IPS-NIHi7 (cell line): ENCODE measurements around the gene TOMT.

Experiments
- DNase-seq: peaks from one replicate; pipeline ENCODE4 v3.0.0; 2012; ENCODE audit warnings: mixed read lengths; ENCODE audit errors: extremely low spot score

The TOMT gene

DNA sequence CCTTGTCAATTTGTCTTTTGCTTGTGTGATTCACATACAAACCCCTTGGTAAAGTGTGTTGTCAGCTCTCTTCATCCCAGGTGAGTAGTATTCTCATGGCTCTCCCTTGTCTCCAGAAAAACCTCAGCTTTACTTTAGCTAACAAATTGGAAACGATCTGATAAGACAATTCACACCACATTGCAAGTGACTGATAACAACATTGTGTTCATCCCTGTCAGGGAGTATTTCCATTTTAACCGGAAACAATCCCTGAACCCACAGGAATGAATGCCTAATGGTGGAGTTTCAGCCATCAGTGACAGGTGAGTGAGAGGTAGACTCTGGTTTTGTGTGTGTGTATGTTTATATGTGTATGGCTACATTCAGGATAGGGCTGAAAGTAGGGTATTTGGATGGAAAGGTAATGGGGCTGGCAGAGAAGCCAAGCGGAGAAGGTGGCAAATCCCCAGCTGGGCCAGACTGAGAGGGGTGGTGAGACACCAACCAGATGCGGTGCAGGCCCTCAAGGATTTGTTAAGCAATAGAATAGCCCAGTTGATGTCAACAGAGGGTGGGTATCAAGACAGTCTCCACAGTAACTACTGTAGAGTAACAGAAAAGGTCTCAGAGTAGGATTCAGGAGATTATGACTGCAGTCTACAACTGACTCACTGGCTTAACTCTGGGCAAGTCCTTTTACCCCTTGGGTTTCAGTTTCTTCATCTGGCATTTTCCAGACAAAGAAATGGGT, 17.5 kb upstream of the TOMT start:
- no peak for DNase-seq

DNA sequence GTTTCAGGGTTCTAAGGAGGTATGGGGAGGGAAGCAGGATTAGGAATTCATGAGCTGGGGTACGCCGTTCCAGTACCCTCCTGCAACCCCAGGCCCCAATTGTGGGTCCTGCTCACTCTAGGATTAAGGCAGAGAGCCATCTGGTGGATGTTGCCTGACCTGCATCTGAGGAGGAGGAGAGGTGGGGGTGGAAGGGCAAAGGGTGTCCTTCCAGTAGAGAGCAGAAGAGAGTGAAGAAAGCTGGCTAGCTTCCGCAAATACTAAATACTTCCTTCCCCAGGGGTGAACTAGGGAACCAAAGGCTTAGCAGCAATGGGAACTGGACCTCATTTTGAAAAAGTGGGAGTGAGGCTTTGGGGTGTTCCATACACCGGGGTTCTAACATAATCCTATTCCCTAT, 14.4 kb upstream of the TOMT start:
- DNase-seq: peak; percentile 88

DNA sequence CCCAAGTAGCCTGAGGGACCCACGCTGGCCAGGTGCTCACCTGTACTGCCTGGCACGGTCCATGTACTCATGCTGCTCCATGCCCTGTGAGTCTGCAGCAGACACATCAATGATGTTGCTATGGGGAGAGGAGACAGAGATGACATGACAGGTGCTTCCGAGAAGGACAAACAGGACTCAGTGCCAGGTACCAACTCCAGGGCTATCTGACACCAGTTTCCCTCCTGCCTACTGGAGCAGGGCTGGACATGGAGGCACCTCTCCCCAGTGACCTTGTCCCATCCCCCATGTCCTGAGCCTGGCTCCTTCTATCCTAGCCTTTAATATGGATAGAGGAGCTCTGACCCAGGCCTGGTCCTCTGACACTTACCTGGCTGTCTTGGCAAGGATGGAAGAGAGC, 7.0 kb upstream of the TOMT start:
- DNase-seq: no peak

DNA sequence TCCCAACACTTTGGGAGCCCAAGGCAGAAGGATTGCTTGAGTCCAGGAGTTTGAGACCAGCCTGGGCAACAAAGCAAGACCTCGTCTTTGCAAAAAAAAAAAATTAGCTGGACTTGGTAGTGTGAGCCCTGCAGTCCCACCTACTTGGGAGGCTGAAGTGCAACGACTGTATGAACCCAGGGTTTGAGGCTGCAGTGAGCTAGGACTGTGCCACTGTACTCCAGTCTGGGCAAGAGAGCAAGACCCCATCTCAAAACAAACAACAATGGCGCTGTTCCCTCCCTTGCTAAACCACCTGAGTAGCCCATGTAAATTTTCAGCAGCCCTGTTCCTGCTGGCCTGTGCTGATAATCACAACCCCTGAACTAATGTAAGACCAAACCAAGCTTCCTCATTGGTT, 5.7 kb upstream of the TOMT start:
- DNase-seq: no peak

DNA sequence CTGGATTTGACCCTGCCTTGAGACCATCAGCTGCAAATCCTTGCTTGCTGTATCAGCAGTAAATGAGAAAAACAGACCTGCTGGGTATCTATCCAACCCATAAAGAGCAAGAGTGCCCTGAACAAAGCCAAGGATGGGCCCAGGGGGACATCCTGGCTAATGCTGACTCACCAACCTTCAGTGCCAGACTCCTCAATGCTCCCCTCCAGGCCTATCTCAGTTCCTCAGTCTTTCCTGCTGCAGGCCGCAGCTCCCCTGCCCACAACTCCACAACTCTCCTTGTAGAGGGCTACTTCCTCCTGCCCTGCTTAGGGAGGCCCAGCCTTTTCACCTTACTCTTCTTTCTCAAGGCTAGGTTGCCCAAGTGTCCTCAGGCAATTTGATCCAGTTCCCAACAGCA, 5.3 kb upstream of the TOMT start:
- DNase-seq: no peak

DNA sequence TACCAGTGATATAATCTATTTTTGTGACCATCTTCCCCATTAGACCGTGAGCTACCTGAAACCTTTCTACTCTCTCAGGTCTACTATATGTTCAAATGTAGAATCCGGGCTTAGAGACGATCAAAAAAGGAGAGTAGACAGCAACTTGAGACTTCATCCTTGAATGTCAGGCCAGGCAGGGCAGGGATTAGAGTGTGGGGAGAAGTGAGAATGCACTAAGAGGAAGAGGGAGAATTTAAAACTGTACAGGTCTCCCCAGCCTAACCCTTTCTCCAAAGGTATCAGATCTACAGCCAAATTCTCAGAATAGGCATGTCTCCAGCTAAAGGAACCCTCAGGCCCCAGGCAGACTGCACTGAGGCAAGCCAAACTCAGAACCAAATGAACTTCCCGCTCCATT, 3.6 kb upstream of the TOMT start:
- no peak for DNase-seq

DNA sequence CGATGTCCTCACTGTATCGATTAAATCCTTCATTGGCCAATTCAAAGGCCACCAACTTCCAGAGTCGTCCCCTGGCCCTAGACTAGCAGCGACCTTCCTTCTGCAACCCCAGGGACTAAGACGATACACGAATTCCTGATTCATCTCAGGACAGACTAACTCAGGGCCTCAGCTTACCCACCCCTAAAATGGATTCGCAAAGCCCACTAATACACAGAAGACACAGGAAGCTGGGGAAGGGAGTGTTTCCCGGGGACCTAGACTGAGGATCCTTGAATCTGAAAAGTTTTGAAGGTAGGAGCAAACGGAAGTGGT, 3.1 kb upstream of the TOMT start:
- no peak for DNase-seq

DNA sequence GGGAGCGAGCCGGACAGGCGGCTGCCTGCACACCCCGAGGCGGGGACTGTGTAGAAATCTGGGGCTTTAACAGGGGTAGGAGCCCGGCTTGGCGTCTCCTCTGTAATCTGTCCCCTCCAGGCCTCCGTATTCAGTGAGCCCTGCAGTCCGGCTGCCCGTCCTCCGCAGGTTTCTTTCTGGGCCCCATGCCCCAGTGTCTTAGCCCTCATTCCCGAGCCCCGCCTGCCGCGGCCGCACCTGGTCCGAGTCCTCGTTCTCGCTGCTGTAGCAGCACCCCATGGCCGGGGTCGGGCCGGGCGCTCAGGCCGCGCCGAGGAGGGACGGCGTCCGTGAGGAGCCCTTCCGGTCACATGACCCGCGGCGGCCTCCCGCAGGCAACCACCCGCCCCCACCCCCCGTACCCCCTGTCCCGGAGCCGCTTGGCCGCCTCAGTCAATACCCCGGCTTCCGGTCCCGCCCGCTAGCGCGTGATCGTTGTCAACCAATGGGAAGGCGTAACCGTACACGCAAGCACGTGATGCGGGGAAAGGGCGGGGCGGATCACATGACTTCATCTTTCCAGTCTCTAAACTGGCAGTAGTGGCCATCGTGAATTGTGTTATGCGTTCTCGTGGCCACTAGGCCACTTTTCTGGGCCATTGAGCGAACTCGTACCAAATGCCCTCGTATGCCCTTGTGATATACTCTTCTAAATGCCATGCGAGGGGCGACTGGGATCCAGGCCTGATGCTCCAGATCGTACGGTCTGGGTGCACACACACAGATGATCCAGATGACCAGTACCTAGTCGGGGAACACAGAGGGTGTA, 2.6 kb upstream of the TOMT start, which contains the start of gene LAMTOR1:
TSS of gene LAMTOR1 (minus strand) at position 352 of the 808 bp plus-strand sequence. CDS start at position 279, 73 bp downstream.
- peak; percentile 97 for DNase-seq

DNA sequence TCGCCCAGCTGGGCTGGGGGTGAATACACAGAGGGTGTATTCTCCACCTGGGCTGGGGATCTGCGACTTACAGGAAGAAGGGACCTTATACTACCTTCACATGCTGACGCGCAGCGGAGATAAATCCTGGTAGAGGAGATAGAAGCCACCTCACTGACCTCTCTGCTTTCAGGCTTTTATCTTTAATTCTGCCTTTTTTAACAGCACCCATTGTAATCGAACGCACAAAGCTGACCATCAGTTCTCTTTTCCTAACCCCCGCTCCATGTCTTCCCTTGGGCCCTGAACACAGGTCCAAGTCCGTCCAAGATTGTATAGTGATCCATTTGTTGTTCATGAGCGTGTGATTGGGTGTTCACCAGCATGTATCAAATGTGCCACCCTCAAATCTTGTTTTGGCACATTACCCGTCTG, 2.0 kb upstream of the TOMT start:
- no peak for DNase-seq

DNA sequence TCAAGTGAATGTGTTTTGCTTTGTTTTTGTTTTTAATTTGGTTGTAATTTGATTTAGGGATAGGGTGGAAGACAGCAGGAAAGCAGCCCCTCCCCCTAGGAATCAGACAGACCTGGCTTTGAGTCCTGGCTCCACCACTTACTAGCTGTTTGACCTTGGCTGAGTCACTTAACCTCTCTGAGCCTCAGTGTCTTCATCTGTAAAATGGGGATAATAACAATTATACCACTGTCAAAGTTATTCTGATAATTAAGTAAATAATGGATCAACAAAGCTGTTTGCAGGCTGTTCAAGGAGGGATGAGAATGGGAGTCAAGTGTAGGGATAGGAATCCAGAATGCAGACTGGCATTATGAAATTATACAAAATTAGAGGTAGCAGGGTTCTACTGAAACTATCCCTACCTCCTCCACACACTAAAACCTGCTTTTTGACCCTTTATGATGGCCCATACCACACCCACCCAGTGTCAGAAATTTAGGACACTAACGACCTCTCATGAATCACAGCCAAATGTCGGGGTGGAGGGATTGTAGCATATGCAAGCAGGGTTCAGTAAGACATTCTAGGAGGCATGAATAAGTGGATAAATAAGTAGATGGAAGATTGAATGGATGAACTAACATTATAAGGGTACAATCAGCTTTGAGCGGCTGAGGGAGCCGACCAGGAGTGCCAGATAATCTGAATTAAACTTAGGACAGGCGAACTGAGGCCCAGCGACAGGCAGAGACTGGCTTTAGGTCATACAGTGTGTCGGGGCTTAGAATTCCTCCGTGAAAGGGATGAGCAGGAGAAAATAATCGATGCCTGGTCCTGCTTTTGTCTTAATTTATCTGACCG, 5.8 kb downstream of the TOMT start:
- DNase-seq: no peak

DNA sequence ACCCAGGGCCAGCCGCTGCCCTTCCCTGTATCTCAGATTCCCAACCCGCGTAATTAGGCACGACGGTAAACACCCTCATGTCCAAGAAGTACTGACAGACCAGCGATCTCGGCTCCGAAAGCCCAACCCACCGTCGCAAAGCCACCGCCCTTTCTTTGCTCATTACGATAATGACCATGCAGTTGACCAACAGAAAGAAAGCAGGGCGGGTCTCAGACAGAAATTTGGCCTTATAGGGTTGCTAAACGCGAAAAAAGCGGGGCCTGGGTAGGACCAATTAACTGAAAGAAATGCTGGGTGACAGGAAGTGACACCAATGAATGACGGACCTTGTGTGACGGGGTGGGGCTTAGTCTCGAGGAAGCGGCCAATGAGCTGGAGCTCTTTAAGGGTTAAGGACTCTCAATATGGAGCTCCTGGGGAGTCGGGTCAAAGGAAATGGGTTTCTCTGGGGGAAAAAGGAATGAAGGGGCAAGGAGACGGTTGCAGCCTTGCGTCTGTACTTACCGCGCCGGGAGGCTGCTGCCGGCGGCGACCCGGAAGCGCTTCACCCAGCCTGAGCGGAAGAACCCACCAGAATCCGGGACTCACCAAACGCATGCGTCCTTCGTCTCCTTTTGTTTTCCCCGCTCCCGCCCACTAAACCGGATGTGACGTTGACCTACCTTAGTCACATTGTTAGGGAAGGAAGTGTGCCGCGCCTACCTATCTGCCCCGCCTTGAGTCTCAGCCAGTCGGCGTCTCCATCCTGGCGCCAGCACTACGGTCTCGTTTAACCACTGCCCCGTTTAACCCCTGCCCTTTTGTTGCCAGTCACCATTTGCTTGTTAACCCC, 6.6 kb downstream of the TOMT start, which contains the start of gene ANAPC15:
TSS of gene ANAPC15 (minus strand) at position 553 of the 835 bp plus-strand sequence. CDS start 1,419 bp downstream, outside the sequence.
- peak; percentile 93 for DNase-seq

DNA sequence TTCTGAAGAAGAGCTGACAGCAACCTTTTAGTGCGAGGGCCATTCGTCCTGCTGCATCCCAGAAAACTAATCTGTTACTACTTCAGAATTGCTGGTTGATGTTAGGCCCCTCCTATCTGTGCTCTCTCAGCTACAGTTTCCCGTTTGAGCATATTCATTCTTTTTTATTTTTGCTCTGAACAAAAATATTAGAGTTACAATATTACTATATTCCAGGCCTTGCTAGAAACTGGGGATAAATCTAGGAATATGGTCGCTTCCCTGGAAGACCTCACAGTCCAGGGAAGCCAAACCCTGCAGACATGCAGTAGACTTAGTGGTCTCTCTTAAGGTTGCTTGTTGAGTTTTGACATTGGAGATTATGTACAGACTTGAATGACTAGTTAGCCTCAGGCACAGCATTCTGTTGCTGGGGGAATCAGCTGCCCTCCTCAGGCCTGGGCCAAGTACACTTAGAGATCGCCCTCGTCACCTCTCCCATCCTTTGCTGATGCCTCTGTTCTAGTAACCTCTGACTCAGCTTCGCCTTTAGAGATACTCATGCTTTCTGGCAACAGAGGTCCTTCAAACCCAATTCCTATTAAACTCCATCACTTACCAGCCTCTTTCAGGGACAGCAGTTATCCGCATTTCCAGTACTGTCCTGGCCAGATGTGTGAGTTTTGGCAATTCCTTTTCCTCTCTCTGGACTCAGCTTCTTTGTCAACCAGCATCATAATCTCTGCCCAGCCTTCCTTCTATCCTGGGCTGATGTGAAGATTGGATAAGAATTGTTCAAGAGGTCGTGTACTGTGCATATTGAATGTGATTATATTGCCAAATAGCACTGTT, 7.5 kb downstream of the TOMT start:
- DNase-seq: no peak

DNA sequence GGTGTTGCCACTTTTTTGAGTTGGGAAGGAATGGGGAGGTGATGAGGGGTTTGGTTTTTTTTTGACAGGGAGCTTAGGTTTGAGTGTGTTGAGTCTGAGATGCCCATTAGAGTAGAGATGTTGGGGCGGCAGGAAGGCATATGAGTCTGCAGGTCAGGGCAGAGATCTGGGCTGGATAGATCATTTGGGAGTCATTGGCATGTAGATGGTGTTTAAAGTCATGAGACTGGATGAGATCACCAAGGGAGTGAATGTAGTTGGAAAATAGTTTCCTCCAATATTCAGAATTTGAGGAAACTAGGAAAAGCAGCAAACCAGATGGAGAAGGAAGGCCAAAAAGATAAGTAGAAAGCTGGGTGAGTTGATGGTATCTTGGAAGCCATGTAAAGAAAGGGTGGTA, 8.8 kb downstream of the TOMT start:
- DNase-seq: no peak

DNA sequence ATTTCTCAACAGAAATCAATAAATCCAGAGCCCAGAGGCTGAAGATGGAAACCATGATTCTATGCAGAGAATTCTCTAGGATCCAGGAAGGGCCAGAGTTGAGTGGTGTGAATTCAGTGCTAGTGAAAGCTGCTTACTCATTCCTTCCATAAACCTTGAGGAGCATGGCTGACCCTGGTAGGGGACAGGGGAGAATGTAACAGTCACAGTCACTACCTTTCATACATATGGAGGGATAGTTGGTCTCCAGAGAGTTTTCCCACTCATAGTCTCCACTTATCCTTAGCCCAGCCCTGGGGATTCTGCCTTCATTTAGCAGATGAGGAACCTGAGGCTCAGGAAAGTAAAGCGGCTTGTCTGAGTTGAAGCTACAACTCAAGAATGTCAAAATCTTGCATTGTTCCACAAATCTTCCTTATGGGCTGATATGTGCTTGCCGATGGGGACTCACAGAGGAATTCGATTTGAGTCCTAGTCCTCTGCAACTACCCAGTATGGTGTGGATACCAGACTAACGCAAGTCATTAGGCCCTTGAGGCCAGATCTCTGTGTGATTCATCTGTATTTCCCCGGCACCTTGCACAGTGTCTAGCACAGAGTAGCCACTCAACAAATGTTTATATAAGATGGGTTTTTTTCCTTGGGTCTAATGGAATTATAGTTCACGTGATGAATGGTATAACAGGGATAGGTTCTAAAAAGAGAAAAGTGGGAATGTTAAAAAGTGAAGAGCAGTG, 10.5 kb downstream of the TOMT start:
- DNase-seq: no peak

DNA sequence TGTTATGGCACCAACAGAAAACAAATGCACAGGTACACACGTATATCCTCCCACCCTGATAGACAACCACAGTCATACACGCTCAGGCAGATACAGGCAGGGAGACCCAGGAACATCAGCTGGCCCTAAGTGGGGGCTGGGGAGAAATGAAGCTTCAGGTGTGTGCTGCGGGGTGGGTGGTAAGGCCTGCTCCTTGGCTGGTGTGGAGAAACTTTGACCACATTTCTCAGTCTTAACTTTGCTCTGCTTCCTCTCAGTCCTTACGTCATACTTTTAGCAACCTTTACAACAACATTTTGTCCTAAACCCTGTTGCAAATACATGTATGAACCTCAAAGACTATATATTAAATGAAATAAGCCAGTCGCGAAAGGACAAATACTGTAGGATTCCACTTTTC, 13.5 kb downstream of the TOMT start:
- DNase-seq: no peak

DNA sequence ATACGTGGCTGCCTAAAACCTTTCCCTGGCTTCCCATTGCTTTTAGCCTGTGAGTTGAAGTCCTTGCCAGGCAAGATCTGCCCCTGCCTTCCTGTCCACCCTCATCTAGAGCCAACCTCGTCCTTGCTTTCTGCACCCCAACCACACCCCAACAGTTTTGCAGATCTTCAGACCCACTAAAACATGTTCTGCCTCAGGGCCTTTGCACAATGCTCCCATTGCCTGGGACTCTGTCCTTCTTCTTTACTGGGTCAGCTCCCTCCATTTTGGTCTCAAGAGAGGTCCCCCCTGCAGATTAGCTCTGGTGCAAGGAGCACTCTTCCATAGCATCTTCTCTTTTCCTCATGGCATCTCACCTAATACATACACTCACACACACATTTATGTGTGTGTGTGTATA, 15.2 kb downstream of the TOMT start:
- DNase-seq: no peak

DNA sequence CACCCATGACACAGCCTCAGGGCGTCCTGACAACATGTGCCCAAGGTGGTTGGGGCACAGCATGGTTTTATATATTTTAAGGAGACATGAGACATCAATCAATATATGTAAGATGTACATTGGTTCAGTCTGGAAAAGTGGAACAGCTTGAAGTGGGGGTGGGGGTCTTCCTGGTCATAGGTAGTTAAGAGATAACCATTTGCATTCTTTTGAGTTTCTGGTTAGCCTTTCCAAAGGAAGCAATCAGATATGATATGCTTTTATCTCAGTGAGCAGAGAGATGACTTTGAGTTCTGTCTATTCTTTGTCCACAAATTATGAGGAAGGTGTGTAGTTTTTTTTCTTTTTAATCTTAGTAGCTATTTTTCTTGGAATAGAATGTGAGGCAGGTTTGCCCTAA, 16.9 kb downstream of the TOMT start:
- no peak for DNase-seq

DNA sequence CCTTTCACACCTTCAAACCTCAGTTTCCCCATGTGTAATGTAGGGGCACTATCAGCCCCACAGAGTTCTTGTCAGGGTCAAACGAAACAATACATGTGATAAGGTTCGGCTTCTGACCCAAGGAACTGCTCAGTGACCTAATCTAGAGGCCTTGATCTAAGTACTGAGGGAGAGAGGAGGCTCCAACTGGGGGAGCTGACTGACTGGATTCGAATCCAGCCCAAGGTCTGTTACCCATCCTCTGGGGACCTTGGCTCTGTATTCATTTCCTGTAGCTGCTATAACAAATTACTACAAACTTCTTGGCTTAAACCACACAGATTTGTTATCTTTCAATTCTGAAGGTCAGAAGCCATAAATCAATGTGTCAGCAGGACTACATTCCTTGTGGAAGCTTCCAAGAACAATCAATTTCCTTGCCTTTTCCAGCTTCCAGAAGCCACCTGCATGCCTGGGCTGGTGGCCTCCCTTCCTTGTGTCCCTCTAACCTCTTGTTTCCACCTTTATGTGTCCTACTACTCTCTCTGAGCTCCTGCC, 17.5 kb downstream of the TOMT start:
- DNase-seq: no peak

DNA sequence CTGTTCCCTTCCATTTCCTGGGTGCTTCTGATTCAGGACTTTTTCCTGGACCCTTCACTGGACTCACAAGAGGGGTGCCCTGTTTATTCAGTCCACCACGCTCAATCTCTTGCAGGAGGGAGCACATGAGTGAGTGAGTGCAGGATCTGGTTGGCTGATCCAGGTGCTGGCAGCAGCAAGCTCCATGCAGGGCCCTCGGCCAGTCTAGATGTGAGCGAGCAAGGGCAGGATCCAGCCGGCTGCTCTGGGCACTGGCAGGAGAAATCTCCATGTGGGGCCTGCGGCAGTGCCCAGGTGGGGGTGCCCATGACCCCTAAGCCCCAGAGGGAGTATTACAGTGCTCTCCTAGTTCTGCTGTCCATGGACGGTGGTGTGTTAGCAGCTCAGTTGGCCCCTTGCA, 18.3 kb downstream of the TOMT start:
- no peak for DNase-seq

DNA sequence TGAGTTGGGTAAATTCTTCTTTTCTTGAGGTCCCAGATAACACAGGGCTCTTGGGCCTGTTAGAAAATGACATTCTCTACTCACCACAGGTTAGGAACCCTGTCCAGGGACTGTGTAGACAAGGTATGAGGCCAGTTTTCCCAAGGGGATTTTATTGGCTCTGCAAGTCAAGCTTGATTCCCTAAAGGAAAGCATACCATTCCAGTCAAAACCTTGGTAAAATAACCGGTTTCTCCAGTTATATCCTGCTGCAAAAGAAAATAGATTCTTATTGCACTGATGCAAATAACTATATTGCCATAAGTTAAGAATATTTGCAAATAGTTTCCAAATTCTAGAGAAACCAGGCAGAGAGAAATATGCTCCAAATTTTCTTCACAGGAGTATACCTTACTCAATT, 20.2 kb downstream of the TOMT start:
- no peak for DNase-seq
